ENCODE results near the gene HMGCR. TPM values are rescaled to one million over a fixed set of nuclear protein-coding genes. Genes with fewer than 3 reads are reported as not detected.

Gene HMGCR
- total and polyA plus RNA-seq, 9 of the 15 experiments (the other 6 are each of a cell fraction or from before 2014, with no cell fraction given): 29.5 to 155 (median 61.5) TPM

DNA sequence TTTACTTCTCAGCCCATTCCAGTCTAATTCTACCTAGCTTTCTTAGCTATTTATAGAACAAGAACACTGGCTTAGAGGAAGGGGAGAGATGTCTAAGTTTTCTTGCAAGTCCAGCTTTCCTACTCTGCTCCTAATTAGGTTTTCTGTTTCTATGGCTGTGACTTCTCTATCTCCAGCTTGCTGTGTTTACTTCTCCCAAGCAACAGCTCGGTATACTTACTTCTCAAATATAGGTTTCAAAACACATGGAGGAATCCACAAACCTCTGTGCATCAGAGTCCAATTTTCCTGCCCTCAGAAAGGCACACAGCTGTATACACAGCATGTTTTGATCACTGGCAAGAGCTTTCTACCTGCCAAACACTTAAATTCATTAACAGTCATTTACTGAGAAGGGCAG, 17.4 kb upstream of the HMGCR start:
- CTCF ChIA-PET (ENCODE audit: low intra/inter-chr PET ratio): no interaction called here
- no peak overlapping the region for H2AFZ ChIP-seq (ENCODE audit: low read depth, low read length)
- no TSS peak for BruUV-seq (replicated peaks)

More for the DNA sequence above, 17.4 kb upstream of the HMGCR start:
- ATAC-seq (no peak), FAIRE-seq (no peak), DNase-seq (ENCODE audit: extremely low read depth in 1 of 4, low spot score in 3 of 4) (no peak)
- POLR2A ChIA-PET: interaction anchor here (0.8 to 2.0 kb wide), 4 partner anchors 10 to 25 kb away, joined by 3 to 6 read pairs (median 3); partner anchors contain the start of gene HMGCR
- H3K9me3 ChIP-seq (replicated peaks; ENCODE audit: control insufficient read depth, insufficient read depth, low read depth, low read length): no peaks in the 10 kb centered on the region
- H4K20me1 ChIP-seq (replicated peaks; ENCODE audit: control insufficient read depth, insufficient read depth, low read length): no peaks in the 10 kb centered on the region
- in situ Hi-C loops (cut with MboI) (no loop called here), intact Hi-C loops (cut with micrococcal nuclease) (no loop called here)
- no peak for TF ChIP-seq ARID2 (IDR thresholded peaks at IDR 0.05)
- no peak for TF ChIP-seq CBX5 (IDR thresholded peaks at IDR 0.05; ENCODE audit: borderline replicate concordance, low read depth)
- no peak for TF ChIP-seq MAZ (CRISPR knock-in tag; conservative IDR thresholded peaks at IDR 0.05 in 1 of 2, IDR thresholded peaks at IDR 0.05 in 1 of 2)
- TF ChIP-seq CHD4 (IDR thresholded peaks at IDR 0.05; ENCODE audit: insufficient read depth, insufficient replicate concordance, low read depth, low read length, poor library complexity, severe bottlenecking): no peak
- TF ChIP-seq IRF2 (CRISPR knock-in tag; IDR thresholded peaks at IDR 0.05): no peak
- TF ChIP-seq, protein P1, sequence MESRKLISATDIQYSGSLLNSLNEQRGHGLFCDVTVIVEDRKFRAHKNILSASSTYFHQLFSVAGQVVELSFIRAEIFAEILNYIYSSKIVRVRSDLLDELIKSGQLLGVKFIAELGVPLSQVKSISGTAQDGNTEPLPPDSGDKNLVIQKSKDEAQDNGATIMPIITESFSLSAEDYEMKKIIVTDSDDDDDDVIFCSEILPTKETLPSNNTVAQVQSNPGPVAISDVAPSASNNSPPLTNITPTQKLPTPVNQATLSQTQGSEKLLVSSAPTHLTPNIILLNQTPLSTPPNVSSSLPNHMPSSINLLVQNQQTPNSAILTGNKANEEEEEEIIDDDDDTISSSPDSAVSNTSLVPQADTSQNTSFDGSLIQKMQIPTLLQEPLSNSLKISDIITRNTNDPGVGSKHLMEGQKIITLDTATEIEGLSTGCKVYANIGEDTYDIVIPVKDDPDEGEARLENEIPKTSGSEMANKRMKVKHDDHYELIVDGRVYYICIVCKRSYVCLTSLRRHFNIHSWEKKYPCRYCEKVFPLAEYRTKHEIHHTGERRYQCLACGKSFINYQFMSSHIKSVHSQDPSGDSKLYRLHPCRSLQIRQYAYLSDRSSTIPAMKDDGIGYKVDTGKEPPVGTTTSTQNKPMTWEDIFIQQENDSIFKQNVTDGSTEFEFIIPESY (CRISPR knock-in tag; IDR thresholded peaks at IDR 0.05): no peak
- no peak for TF ChIP-seq BRF1 (IDR thresholded peaks at IDR 0.05; ENCODE audit: borderline replicate concordance, extremely low read depth, insufficient read length)
- no peaks in the 10 kb centered on the region for H3K36me3 ChIP-seq (ENCODE audit: control insufficient read depth, insufficient read depth, low read length)
- no peak overlapping the region for H3K4me3 ChIP-seq
- no peaks in the 10 kb centered on the region for H3K9me1 ChIP-seq (ENCODE audit: control insufficient read depth, insufficient read depth, low read length)
- H3K27ac ChIP-seq (ENCODE audit: extremely low read depth, low read depth, low read length): no peak overlapping the region
- 0% methylated on average over 1 of the region's 1 CpG for WGBS (ENCODE audit: insufficient coverage, low coverage, missing lambda C conversion rate)
- H3K4me1 ChIP-seq (replicated peaks in 1 of 2; ENCODE audit: control insufficient read depth in 2 of 2, insufficient read depth in 2 of 2, low read length in 2 of 2): peaks cover 4 to 15% of the 10 kb centered on the region in 2 experiments; a peak in 4 of 5 replicates
- no peaks in the 10 kb centered on the region for H3K79me2 ChIP-seq (ENCODE audit: control insufficient read depth, insufficient read depth, low read length)
- no peak overlapping the region for H3K9ac ChIP-seq (ENCODE audit: insufficient read depth in 1 of 2, low read depth in 2 of 2, low read length in 2 of 2)
- no peak overlapping the region for H3K4me2 ChIP-seq (ENCODE audit: insufficient read depth, low read length)
- no peaks in the 10 kb centered on the region; a peak in 1 of 5 replicates for H3K27me3 ChIP-seq (ENCODE audit: control insufficient read depth in 2 of 2, insufficient read depth in 2 of 2, low read length in 2 of 2)

All from K562 (cell line).